Measurements from ENCODE around the gene FLCN.

DNA sequence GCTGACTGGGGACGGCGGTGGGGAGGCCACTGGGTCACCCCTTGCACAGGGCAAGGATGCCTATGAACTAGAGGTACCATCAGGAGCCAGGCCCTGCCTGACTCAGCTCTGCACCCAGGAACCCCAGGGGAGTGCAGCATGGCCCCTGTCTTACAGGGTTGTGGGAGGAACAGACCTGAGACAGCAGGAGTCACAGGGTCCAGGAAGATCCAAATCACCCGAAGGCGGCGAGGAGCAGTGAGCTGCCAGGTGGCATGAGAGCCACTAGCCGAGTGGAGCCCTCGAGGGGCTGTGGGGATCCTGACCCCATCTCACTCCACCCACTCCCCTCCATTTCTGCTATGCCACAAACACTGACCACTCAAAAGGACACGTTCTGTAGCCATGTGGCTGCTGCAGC, 61.6 kb downstream of the FLCN start:
- no peak for TF ChIP-seq EZH2phosphoT487 (IDR thresholded peaks at IDR 0.05; ENCODE audit: unreplicated experiment)
- TF ChIP-seq, protein P1, sequence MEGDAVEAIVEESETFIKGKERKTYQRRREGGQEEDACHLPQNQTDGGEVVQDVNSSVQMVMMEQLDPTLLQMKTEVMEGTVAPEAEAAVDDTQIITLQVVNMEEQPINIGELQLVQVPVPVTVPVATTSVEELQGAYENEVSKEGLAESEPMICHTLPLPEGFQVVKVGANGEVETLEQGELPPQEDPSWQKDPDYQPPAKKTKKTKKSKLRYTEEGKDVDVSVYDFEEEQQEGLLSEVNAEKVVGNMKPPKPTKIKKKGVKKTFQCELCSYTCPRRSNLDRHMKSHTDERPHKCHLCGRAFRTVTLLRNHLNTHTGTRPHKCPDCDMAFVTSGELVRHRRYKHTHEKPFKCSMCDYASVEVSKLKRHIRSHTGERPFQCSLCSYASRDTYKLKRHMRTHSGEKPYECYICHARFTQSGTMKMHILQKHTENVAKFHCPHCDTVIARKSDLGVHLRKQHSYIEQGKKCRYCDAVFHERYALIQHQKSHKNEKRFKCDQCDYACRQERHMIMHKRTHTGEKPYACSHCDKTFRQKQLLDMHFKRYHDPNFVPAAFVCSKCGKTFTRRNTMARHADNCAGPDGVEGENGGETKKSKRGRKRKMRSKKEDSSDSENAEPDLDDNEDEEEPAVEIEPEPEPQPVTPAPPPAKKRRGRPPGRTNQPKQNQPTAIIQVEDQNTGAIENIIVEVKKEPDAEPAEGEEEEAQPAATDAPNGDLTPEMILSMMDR (conservative IDR thresholded peaks at IDR 0.05; ENCODE audit: low read depth in 2 of 2) = no peak
- TF ChIP-seq, protein P2, sequence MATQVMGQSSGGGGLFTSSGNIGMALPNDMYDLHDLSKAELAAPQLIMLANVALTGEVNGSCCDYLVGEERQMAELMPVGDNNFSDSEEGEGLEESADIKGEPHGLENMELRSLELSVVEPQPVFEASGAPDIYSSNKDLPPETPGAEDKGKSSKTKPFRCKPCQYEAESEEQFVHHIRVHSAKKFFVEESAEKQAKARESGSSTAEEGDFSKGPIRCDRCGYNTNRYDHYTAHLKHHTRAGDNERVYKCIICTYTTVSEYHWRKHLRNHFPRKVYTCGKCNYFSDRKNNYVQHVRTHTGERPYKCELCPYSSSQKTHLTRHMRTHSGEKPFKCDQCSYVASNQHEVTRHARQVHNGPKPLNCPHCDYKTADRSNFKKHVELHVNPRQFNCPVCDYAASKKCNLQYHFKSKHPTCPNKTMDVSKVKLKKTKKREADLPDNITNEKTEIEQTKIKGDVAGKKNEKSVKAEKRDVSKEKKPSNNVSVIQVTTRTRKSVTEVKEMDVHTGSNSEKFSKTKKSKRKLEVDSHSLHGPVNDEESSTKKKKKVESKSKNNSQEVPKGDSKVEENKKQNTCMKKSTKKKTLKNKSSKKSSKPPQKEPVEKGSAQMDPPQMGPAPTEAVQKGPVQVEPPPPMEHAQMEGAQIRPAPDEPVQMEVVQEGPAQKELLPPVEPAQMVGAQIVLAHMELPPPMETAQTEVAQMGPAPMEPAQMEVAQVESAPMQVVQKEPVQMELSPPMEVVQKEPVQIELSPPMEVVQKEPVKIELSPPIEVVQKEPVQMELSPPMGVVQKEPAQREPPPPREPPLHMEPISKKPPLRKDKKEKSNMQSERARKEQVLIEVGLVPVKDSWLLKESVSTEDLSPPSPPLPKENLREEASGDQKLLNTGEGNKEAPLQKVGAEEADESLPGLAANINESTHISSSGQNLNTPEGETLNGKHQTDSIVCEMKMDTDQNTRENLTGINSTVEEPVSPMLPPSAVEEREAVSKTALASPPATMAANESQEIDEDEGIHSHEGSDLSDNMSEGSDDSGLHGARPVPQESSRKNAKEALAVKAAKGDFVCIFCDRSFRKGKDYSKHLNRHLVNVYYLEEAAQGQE (IDR thresholded peaks at IDR 0.05; ENCODE audit: unreplicated experiment) = no peak
- no peak for TF ChIP-seq CREB1 (CRISPR knock-in tag; IDR thresholded peaks at IDR 0.05; ENCODE audit: low read depth)
- TF ChIP-seq POLR2AphosphoS5 (IDR thresholded peaks at IDR 0.05; ENCODE audit: low read depth) = no peak

All from GM23338 (cell line).